Measurements from ENCODE around the gene KCNE4.

KCNE4 gene

GRCh38 chr2:223055836-223056235, 3.8 kb downstream of the KCNE4 start:
- H3K36me3 ChIP-seq (ENCODE audit: control insufficient read depth, low read length) = no peaks in the 10 kb centered on the region
- H3K9me2 ChIP-seq (replicated peaks; ENCODE audit: control insufficient read depth, low read length) = no peaks in the 10 kb centered on the region
- no peak overlapping the region for H3K4me2 ChIP-seq (ENCODE audit: low read length)
- H3F3A ChIP-seq (ENCODE audit: control insufficient read depth, insufficient read depth) = no peaks in the 10 kb centered on the region
- no peaks in the 10 kb centered on the region for H3K27me3 ChIP-seq (ENCODE audit: control insufficient read depth, low read length)
- TF ChIP-seq EZH2phosphoT487 (IDR thresholded peaks at IDR 0.05; ENCODE audit: borderline replicate concordance, low read length) (no peak), CTCF (IDR thresholded peaks at IDR 0.05; ENCODE audit: low read depth, low read length, poor library complexity, severe bottlenecking) (no peak)
- no peaks in the 10 kb centered on the region for H4K20me1 ChIP-seq (ENCODE audit: control insufficient read depth, insufficient read depth, low read depth, low read length)
- H3K9me3 ChIP-seq (ENCODE audit: control insufficient read depth, insufficient read depth, low read length) = no peaks in the 10 kb centered on the region
- no peaks in the 10 kb centered on the region for H3K79me2 ChIP-seq (ENCODE audit: control insufficient read depth, low read length)
- no peaks in the 10 kb centered on the region for H3K4me1 ChIP-seq (ENCODE audit: control insufficient read depth, low read length)
- H3K4me3 ChIP-seq (ENCODE audit: low read length) = no peak overlapping the region
- no peak overlapping the region for H3K27ac ChIP-seq (ENCODE audit: low read depth, low read length)

- no peak overlapping the region for H3K4me3 ChIP-seq (ENCODE audit: low read length)
- no peaks in the 10 kb centered on the region for H3K79me2 ChIP-seq (ENCODE audit: control insufficient read depth, low read length)
- no peaks in the 10 kb centered on the region for H3K36me3 ChIP-seq (ENCODE audit: control insufficient read depth, low read length)
- H3K27me3 ChIP-seq (ENCODE audit: control insufficient read depth, low read length) = no peaks in the 10 kb centered on the region
- H3K4me1 ChIP-seq (ENCODE audit: control insufficient read depth, low read length) = no peaks in the 10 kb centered on the region
- no peaks in the 10 kb centered on the region for H3K9me3 ChIP-seq (ENCODE audit: control insufficient read depth, insufficient read depth, low read length)
- H4K20me1 ChIP-seq (ENCODE audit: control insufficient read depth, insufficient read depth, low read depth, low read length) = no peaks in the 10 kb centered on the region
- H3F3A ChIP-seq (ENCODE audit: control insufficient read depth, insufficient read depth) = no peaks in the 10 kb centered on the region
- no peak for TF ChIP-seq CTCF (IDR thresholded peaks at IDR 0.05; ENCODE audit: low read depth, low read length, poor library complexity, severe bottlenecking)
- TF ChIP-seq EZH2phosphoT487 (IDR thresholded peaks at IDR 0.05; ENCODE audit: borderline replicate concordance, low read length) = no peak
- H3K4me2 ChIP-seq (ENCODE audit: low read length) = no peak overlapping the region
- no peak overlapping the region for H3K27ac ChIP-seq (ENCODE audit: low read depth, low read length)
- no peaks in the 10 kb centered on the region for H3K9me2 ChIP-seq (replicated peaks; ENCODE audit: control insufficient read depth, low read length)
These were observed 4.9 kb downstream of the KCNE4 start for GRCh38 chr2:223056701-223057418.

- no peak overlapping the region for H3K27ac ChIP-seq (ENCODE audit: low read depth, low read length)
- no peaks in the 10 kb centered on the region for H3K4me1 ChIP-seq (ENCODE audit: control insufficient read depth, low read length)
- TF ChIP-seq CTCF (IDR thresholded peaks at IDR 0.05; ENCODE audit: low read depth, low read length, poor library complexity, severe bottlenecking) (no peak), EZH2phosphoT487 (IDR thresholded peaks at IDR 0.05; ENCODE audit: borderline replicate concordance, low read length) (no peak)
These were observed 5.6 kb downstream of the KCNE4 start for GRCh38 chr2:223057569-223057968.

More at GRCh38 chr2:223057569-223057968, 5.6 kb downstream of the KCNE4 start:
- Histone ChIP-seq H4K20me1 (ENCODE audit: control insufficient read depth, insufficient read depth, low read depth, low read length) (no peaks in the 10 kb centered on the region), H3F3A (ENCODE audit: control insufficient read depth, insufficient read depth) (no peaks in the 10 kb centered on the region), H3K9me3 (ENCODE audit: control insufficient read depth, insufficient read depth, low read length) (no peaks in the 10 kb centered on the region), H3K27me3 (ENCODE audit: control insufficient read depth, low read length) (no peaks in the 10 kb centered on the region), H3K9me2 (replicated peaks; ENCODE audit: control insufficient read depth, low read length) (no peaks in the 10 kb centered on the region), H3K4me2 (ENCODE audit: low read length) (no peak overlapping the region), H3K79me2 (ENCODE audit: control insufficient read depth, low read length) (no peaks in the 10 kb centered on the region), H3K36me3 (ENCODE audit: control insufficient read depth, low read length) (no peaks in the 10 kb centered on the region), H3K4me3 (ENCODE audit: low read length) (no peak overlapping the region)
